NCI-H1436 (cell line): Measurements from ENCODE around the gene RAB7B.
A peak's percentile ranks its signal among the peaks of the same experiment; 100 is the strongest.

ENCODE experiments used
- DNase-seq: peaks from one replicate; lab custom pipeline; 2025; lab: John Stamatoyannopoulos, UW

RAB7B gene

GRCh38 chr1:205994346-205994745 is 8.8 kb downstream of the RAB7B start:
- no peak for DNase-seq

GRCh38 chr1:205993068-205993467 is 10.1 kb downstream of the RAB7B start:
- DNase-seq: no peak

- DNase-seq: no peak
Measured at GRCh38 chr1:205992218-205992882, 10.8 kb downstream of the RAB7B start.

- DNase-seq: no peak
Measured at GRCh38 chr1:205991237-205991636, 12.0 kb downstream of the RAB7B start.

- DNase-seq: no peak
Measured at GRCh38 chr1:205990226-205990625, 13.0 kb downstream of the RAB7B start.

- DNase-seq: no peak
Measured at GRCh38 chr1:205989786-205990185, 13.4 kb downstream of the RAB7B start.

GRCh38 chr1:205988585-205988995 is 14.6 kb downstream of the RAB7B start:
- no peak for DNase-seq

- DNase-seq: no peak
Measured at GRCh38 chr1:205986861-205987260, 16.3 kb downstream of the RAB7B start.

GRCh38 chr1:205986292-205986691 is 16.9 kb downstream of the RAB7B start:
- DNase-seq: no peak

GRCh38 chr1:205985330-205986005 is 17.7 kb downstream of the RAB7B start:
- DNase-seq: no peak

- peak; percentile 68 for DNase-seq
Measured at GRCh38 chr1:205983925-205984725, 19.1 kb downstream of the RAB7B start.

GRCh38 chr1:205981257-205981656 is 21.9 kb downstream of the RAB7B start:
- no peak for DNase-seq

GRCh38 chr1:205980237-205980870 is 22.8 kb downstream of the RAB7B start:
- no peak for DNase-seq

GRCh38 chr1:205979301-205979700 is 23.9 kb downstream of the RAB7B start:
- no peak for DNase-seq

- no peak for DNase-seq
Measured at GRCh38 chr1:205978676-205979075, 24.5 kb downstream of the RAB7B start.

- peak; percentile 92 for DNase-seq
Measured at GRCh38 chr1:205977402-205978014, 25.7 kb downstream of the RAB7B start.

GRCh38 chr1:205976708-205977401 is 26.3 kb downstream of the RAB7B start:
- DNase-seq: peak; percentile 81

- DNase-seq: no peak
Measured at GRCh38 chr1:205976036-205976435, 27.2 kb downstream of the RAB7B start.

- DNase-seq: no peak
Measured at GRCh38 chr1:205975387-205975998, 27.7 kb downstream of the RAB7B start.

- DNase-seq: no peak
Measured at GRCh38 chr1:205974712-205975111, 28.5 kb downstream of the RAB7B start.
